PC-3 (cell line): ENCODE results near the gene ANKRA2. TPM values are rescaled to one million over a fixed set of nuclear protein-coding genes. Genes with fewer than 3 reads are reported as not detected.

Source experiments
- ATAC-seq: fragments of 200-7000 bp; cut with Tn5 transposase; 2 replicates; pipeline ENCODE4 v1.9.1; 2020; ENCODE audit warnings: mild to moderate bottlenecking, moderate library complexity
- BruUV-seq: library from RNA; stranded (reverse); fragments of 400-500 nt; replicated peaks from 2 replicates; lab custom pipeline; 2021; lab: Mats Ljungman, UMichigan
- CTCF ChIA-PET: fragments of 300-600 bp; sonication (Branson Sonifier 250); formaldehyde crosslinking; loops from one replicate; lab custom pipeline; 2022; ENCODE audit warnings: antibody characterized with exemption; lab: Charles Lee
- POLR2A ChIA-PET: fragments of 300-600 bp; sonication (Branson Sonifier 250); formaldehyde crosslinking; loops from one replicate; lab custom pipeline; 2022; ENCODE audit warnings: antibody characterized with exemption; ENCODE audit not compliant: unreplicated experiment; lab: Charles Lee
- DNase-seq: peaks from one replicate; pipeline ENCODE4 v3.0.0-alpha.2; 2015
- H2AFZ ChIP-seq: fragments of 300-600 bp; sonication (generic); 2 replicates; pipeline ENCODE4 v1.6.0; 2016; ENCODE audit warnings: antibody characterized with exemption, low read length
- H3F3A ChIP-seq: fragments of 300-600 bp; sonication (generic); one replicate; pipeline ENCODE4 v1.6.0; 2017; ENCODE audit warnings: antibody characterized with exemption, low read length, control low read depth, mild to moderate bottlenecking; ENCODE audit not compliant: unreplicated experiment
- H3K27ac ChIP-seq: fragments of 300-600 bp; sonication (generic); 2 replicates; pipeline ENCODE4 v1.5.1; 2016; ENCODE audit warnings: mild to moderate bottlenecking, low read length
- H3K27me3 ChIP-seq: fragments of 300-600 bp; sonication (generic); 2 replicates; pipeline ENCODE4 v1.6.1; 2016; ENCODE audit warnings: low read length, mixed read lengths
- H3K36me3 ChIP-seq: fragments of 300-600 bp; sonication (generic); 2 replicates; pipeline ENCODE4 v1.6.1; 2016; ENCODE audit warnings: low read depth, mixed run types, low read length, mixed read lengths
- H3K4me1 ChIP-seq: fragments of 300-600 bp; sonication (generic); 2 replicates; pipeline ENCODE4 v1.5.1; 2016; ENCODE audit warnings: low read length; ENCODE audit not compliant: insufficient read depth
- H3K4me2 ChIP-seq: fragments of 300-600 bp; sonication (generic); 2 replicates; pipeline ENCODE4 v1.6.0; 2016; ENCODE audit warnings: low read length
- H3K4me3 ChIP-seq: fragments of 300-600 bp; sonication (generic); 2 replicates; pipeline ENCODE4 v1.5.1; 2016; ENCODE audit warnings: mild to moderate bottlenecking, low read length, mixed read lengths
- H3K79me2 ChIP-seq: fragments of 300-600 bp; sonication (generic); 2 replicates; pipeline ENCODE4 v1.6.1; 2017; ENCODE audit warnings: low read length, mixed read lengths
- H3K9ac ChIP-seq: fragments of 300-600 bp; sonication (generic); 2 replicates; pipeline ENCODE4 v1.6.0; 2016; ENCODE audit warnings: mild to moderate bottlenecking, low read length
- H3K9me2 ChIP-seq: fragments of 300-600 bp; sonication (generic); replicated peaks from 2 replicates; pipeline ENCODE4 v1.6.1; 2016; ENCODE audit warnings: mixed run types, low read length, mixed read lengths
- H3K9me3 ChIP-seq: fragments of 300-600 bp; sonication (generic); 2 replicates; pipeline ENCODE4 v1.6.1; 2016; ENCODE audit warnings: low read length, mixed read lengths
- H4K20me1 ChIP-seq: fragments of 300-600 bp; sonication (generic); 2 replicates; pipeline ENCODE4 v1.6.1; 2016; ENCODE audit warnings: low read length, mixed read lengths
- CTCF ChIP-seq: fragments of 300-600 bp; sonication (generic); conservative IDR thresholded peaks from 2 replicates; pipeline ENCODE4 v1.5.1; 2017; ENCODE audit warnings: antibody characterized with exemption, low read depth, mild to moderate bottlenecking, low read length
- EZH2 ChIP-seq: fragments of 300-600 bp; sonication (generic); IDR thresholded peaks from one replicate; pipeline ENCODE4 v1.6.1; 2017; ENCODE audit warnings: antibody characterized with exemption, mild to moderate bottlenecking, low read length; ENCODE audit not compliant: unreplicated experiment
- EZH2phosphoT487 ChIP-seq: fragments of 300-600 bp; sonication (generic); IDR thresholded peaks from 2 replicates; pipeline ENCODE4 v1.6.1; 2018; ENCODE audit warnings: mild to moderate bottlenecking, antibody characterized with exemption, low read length, borderline replicate concordance
- intact Hi-C: fragments of 100-400 bp; cut with micrococcal nuclease; formaldehyde crosslinking; loops from 2 replicates; pipeline ENCODE4 v1.9.0; 2023
- total RNA-seq: library from RNA; depleted of rRNA; stranded (reverse); fragments of >200 nt; gene quantifications from 2 replicates; pipeline ENCODE4 v1.2.3, GENCODE V29; 2014

The ANKRA2 gene
- total RNA-seq, 1 experiment from 2014 or later, result 4.4 TPM

DNA sequence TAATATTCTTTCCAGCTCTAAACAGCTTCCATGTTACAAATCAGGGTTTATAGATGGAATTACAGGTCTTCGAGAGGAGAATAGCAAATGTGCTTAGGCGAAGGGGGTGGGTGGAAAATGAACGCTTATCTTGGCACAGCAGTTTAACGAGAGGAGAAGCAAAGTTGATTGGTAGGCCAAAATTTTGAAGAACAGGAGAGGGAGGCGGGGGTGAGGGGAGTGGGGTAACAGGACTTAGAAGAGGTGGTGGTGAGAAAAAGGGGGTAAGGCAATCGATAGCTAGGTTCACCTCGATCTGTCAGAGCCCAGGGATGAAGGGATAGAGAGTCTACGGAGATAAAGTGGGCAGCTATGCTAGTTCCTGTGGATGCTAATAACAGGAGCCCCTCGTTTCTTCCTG, 764 bp downstream of the ANKRA2 start:
- Histone ChIP-seq H3K36me3 (no peaks in the 10 kb centered on the region; the same call in 1 of the 2 replicates), H4K20me1 (no peaks in the 10 kb centered on the region), H3K4me3 (peak overlapping the region; percentile 72), H3F3A (no peaks in the 10 kb centered on the region), H3K4me2 (peak overlapping the region; percentile 91), H3K9me3 (no peaks in the 10 kb centered on the region), H3K9me2 (no peaks in the 10 kb centered on the region), H3K27me3 (no peaks in the 10 kb centered on the region), H3K27ac (no peak overlapping the region), H2AFZ (peak overlapping the region; percentile 92), H3K9ac (peak overlapping the region; percentile 85), H3K79me2 (peaks cover 53% of the 10 kb centered on the region), H3K4me1 (peaks cover 8% of the 10 kb centered on the region; the same call in 1 of the 2 replicates)
- DNase-seq (no peak), ATAC-seq (peak; percentile 12)
- TF ChIP-seq CTCF, result no peak
- no peak for TF ChIP-seq EZH2
- no peak for TF ChIP-seq EZH2phosphoT487
- POLR2A ChIA-PET, result interaction anchor here (0.6 kb wide), 1 partner anchor 338 kb away, joined by 5 read pairs; no protein-coding TSS in a partner anchor
- intact Hi-C loops, result no loop called here
- CTCF ChIA-PET, result no interaction called here
- no TSS peak for BruUV-seq

- H3K4me2 ChIP-seq, result peak overlapping the region; percentile 91
- intact Hi-C loops, result no loop called here
- no peaks in the 10 kb centered on the region for H3K36me3 ChIP-seq
- H3K4me1 ChIP-seq, result peaks cover 8% of the 10 kb centered on the region; the same call in 1 of the 2 replicates
- no peak overlapping the region for H3K27ac ChIP-seq
- no peak for TF ChIP-seq EZH2phosphoT487
- no peak for TF ChIP-seq EZH2
- no peak for TF ChIP-seq CTCF
- H3K9ac ChIP-seq, result peak overlapping the region; percentile 85; the same call in 1 of the 2 replicates
- ChIA-PET CTCF (no interaction called here), POLR2A (interaction anchor here (0.6 to 0.7 kb wide), 3 partner anchors 22 to 338 kb away, joined by 5 to 6 read pairs (median 5); no protein-coding TSS in a partner anchor)
- no peaks in the 10 kb centered on the region for H3F3A ChIP-seq
- no peaks in the 10 kb centered on the region for H4K20me1 ChIP-seq
- H3K79me2 ChIP-seq, result peaks cover 53% of the 10 kb centered on the region
- H3K9me2 ChIP-seq, result no peaks in the 10 kb centered on the region
- H3K9me3 ChIP-seq, result no peaks in the 10 kb centered on the region
- 0 out of 2 replicates have a peak overlapping the region, but pooled peaks have one; percentile 92 for H2AFZ ChIP-seq
- H3K27me3 ChIP-seq, result no peaks in the 10 kb centered on the region
- peak overlapping the region; percentile 72 for H3K4me3 ChIP-seq
- ATAC-seq (no peak), DNase-seq (no peak)
- no TSS peak for BruUV-seq
Measured at GRCh38 chr5:73564018-73564417, 1.4 kb downstream of the ANKRA2 start.

DNA sequence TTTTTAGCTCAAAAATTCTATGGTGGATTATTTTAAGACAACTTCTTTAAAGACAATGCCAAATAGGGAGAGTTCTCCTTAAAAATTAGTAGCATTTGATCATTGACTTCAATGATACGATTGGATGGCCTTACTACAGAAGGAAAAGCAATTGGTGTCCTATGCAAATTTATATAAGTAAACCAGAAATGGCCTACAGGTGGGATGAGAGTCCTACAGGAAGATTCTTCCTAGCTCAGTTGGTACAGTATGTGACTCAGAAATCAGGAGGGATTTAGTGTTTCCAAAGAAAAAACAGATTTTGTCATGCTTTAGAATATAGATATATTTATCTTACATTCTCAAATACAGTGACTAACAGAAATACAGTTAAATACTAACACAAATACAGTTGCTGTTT, 6.5 kb downstream of the ANKRA2 start:
- H4K20me1 ChIP-seq, result no peaks in the 10 kb centered on the region
- H3F3A ChIP-seq, result no peaks in the 10 kb centered on the region
- no peak overlapping the region for H3K27ac ChIP-seq
- no peak overlapping the region for H3K4me3 ChIP-seq
- H3K9me2 ChIP-seq, result no peaks in the 10 kb centered on the region
- POLR2A ChIA-PET, result no interaction called here
- no TSS peak for BruUV-seq
- H3K79me2 ChIP-seq, result peaks cover 5% of the 10 kb centered on the region; the same call in 1 of the 2 replicates
- H3K9me3 ChIP-seq, result no peaks in the 10 kb centered on the region
- no peak overlapping the region for H2AFZ ChIP-seq
- intact Hi-C loops, result no loop called here
- no peak overlapping the region for H3K4me2 ChIP-seq
- ATAC-seq (peak; percentile 70), DNase-seq (peak; percentile 36)
- CTCF ChIA-PET, result interaction anchor here (0.7 kb wide), 1 partner anchor 782 kb away, joined by 3 read pairs; no protein-coding TSS in a partner anchor
- TF ChIP-seq CTCF (peak; percentile 44; the same call in 1 of the 2 replicates), EZH2phosphoT487 (no peak), EZH2 (no peak)
- H3K9ac ChIP-seq, result no peak overlapping the region
- H3K36me3 ChIP-seq, result no peaks in the 10 kb centered on the region
- no peaks in the 10 kb centered on the region for H3K27me3 ChIP-seq
- 0 out of 2 replicates have a peak, but pooled peaks cover 2% of the 10 kb centered on the region for H3K4me1 ChIP-seq
